Lung microvascular endothelial cell (primary cell): ENCODE measurements around the gene WDR45. TPM values are rescaled to one million over a fixed set of nuclear protein-coding genes. Genes with fewer than 3 reads are reported as not detected.
A peak's percentile ranks its signal among the peaks of the same experiment; 100 is the strongest.

Experiments
- DNase-seq, 2 donors: peaks; one replicate each; pipeline versions ENCODE4 v3.0.0 to v3.0.0-alpha.2; 2010; ENCODE audit warnings: low read depth in 2 of 2
- total RNA-seq: library from RNA; depleted of rRNA; stranded (reverse); fragments of >200 nt; gene quantifications from 2 replicates; pipeline ENCODE4 v1.2.1, GENCODE V29; 2014

The WDR45 gene
- total RNA-seq, 1 donor from 2014 or later = 15.9 TPM

DNA sequence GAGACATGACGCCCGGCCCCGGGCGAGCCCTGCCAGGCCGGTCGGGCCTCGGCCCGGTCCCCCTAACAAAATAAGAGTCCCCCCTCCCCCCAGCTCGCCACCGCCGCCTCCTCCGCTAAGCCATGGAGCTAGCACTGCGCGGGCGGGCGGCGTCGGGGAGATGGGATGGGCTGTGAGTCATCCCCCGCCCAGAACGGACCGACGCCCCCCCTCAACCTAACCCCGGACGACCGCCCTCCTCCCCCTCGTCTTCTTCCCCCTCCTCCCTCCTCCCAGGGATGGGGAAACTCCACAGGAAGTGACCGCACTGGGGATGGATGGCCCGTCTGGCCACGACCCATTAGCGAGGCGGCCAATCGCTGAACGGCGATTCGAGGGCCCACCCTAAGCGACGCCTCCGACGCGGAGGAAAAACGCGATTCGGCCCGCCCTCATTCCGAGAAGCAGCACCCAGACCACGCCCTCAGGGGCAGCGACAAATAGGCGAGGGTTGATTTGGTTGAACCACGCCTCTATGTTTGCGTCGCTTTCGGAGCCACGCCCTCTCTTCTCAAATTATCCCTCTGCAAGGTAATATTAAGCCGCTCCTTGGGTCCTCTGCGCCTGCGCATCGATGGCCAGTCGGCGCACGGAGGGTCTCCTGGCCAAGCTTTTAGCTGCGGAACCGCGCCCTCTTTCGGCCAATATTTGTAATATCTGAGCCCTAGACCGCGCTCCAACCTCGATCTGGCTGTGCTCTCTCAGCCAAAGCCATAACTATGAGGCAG lies 36.3 kb downstream of the WDR45 start, which contains the start of gene TFE3:
TFE3 (minus strand) TSS at position 138 of the 767 bp plus-strand sequence; CDS start at position 7, 131 bp downstream.
- peak; percentile 98 to 99 for DNase-seq

DNA sequence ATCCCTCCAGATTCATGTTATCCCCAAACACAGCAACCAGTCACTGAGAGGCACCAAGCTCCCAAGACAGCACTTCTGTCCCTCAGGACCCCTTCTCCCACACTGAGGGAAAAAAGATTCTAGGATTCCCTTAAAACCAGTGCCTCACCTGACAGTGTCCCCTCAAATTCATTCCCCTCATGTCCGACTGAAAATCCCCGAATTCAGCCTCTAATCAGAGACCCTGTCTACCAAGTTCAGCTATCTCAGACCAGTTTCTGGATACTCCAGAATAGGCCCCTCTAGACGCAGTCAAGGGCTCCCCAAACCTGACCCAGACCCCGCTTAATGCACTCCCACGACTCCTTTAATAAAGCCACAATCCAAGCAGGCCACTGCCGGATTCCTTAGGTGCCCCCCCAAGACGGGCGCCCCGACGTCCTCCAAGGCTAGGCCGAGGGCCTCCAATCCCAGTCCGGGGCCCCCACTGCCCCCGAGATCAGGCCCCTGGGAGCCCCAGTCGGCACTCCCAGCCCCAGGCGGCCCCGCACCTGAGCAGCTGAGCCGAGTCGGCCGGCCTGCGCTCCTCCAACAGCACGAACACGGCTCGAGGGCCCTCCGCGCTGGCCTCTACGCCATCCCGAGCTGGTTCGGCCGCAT lies 37.0 kb downstream of the WDR45 start:
- no peak for DNase-seq

DNA sequence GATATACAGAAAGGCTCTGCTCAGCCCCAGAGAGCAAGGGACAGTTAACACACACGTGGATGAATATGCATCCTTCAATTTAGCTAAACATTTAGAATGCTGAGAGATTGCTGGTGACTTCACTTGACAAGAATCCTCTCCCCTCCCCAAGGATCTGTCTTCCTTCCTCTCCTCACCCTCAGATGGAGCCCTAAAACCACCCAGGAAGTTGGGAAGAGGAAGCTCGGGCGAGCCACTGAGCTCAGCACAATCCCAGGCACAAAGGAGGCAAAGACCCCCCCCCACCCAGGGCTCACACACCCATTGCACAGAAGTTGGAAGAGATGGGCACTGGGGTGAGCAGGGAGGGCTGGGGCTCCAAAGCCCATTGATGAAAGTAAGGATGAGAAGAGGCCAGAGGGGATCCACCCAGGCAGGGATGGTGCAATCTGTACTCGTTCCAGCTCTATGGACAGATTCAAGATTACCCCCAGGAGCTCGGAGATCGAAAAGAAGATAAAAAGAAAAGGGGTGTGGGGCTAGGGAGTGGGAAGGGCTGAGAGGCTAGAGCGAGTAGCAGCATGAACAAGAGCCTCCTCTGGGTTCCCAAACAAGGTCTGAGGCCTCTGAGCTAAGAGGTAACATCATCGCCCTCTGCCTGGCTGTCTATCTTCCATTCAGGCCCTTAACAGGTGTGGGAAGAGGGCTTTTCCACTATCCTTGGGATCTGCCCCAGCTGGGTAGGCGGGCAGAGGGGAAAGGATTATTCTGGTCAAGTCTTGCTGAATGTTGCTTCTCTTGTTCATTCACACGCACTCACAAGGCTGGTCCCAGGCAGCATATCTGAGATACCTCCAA lies 37.7 kb downstream of the WDR45 start:
- peak in 1 of 2 donors; percentile 28 for DNase-seq

GRCh38 chrX:49040376-49040955 lies 39.2 kb downstream of the WDR45 start:
- no peak for DNase-seq

DNA sequence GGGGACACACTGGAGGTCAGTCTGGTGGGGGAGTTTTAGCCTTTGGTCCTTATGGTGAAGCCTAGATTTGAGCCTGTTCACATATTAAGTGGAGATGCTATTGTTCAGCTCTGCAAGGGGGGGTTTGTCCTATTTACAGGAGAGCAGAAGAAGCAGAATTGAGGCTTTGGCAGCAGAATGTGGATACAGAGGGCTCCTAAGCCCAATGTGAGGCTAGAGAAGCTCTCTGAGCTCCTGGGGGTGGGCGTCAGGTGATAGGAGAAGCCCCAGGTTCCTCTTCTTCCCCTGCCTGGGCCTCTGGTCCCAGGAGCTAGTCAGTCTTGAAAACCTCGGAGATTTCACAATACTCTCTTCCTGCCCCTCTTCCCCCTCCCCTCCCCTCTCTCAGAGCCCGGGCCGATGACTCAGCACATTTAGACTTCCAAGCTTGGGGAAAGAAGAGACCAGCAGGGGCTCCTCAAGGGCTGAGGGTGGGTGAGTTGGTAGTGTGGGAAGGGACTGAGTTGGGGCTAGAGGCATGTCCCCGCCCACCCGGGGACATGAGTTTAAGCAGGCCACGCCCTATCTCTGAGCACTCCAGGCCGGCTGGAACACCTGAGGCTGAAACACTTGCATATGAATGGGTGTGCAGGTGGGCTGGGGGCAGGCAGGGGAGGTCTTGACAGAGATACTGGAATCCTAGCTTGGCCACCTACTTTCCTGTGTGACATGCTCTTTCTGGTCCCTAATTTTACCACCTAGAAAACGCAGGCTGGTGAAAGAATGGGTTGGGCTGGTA lies 39.9 kb downstream of the WDR45 start:
- peak; percentile 64 to 86 for DNase-seq

DNA sequence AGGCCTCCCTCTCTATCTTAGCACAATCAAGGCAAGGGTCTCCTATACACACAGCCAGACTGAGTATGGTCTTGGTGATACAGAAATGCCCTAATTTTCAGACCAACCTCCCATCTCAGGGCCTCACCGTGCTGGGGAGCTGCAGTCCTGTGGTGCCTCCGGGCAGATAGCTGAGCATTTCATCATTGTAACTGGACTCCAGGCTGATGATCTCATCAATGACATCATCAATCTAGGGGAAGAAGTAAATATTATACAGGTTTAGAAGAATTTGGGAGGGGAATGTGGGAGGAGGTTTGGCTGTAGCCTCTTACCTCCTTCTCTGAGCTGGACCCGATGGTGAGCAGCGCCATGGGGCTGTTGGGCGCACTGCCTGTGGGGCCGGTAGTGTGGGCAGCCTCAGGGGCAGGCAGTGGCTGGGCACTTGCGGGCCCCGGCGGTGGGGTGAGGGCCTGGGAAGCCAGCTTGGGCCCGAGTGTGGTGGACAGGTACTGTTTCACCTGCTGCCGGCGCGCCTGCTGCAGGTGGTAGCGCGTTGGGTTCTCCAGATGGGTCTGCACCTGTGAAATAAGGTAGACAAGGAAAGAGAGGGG lies 41.7 kb downstream of the WDR45 start:
- no peak for DNase-seq

DNA sequence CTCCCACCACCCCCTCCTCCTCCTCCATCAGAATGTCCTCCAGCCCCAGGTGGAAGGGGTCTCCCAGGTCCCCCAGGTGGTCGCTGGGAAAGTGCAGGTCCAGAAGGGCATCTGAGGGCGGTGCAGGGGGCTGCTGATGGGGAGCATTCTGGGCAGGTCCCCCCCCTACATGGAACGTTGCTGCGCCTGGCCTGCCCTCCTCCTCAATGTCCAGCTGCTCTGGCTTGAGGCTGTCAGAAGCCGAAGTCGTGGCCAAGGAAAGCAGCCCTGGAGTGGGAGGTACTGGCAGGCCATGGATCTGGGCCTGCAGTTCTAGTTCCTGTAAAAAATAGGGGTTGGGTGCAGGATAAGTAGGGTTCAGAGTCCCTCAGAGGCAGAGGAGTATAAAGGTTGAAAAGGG lies 49.4 kb downstream of the WDR45 start:
- no peak for DNase-seq

GRCh38 chrX:49029876-49030275 lies 49.8 kb downstream of the WDR45 start:
- no peak for DNase-seq

Other genes starting within 250 kb of the WDR45 start
- under 0.01 and 0.20 TPM in 2 replicates for gene PCSK1N, start 244.3 kb downstream of the WDR45 start, total RNA-seq
- gene TIMM17B, start 182.1 kb downstream of the WDR45 start, total RNA-seq = 17.0 and 21.2 TPM in 2 replicates
- gene PQBP1, start 182.0 kb downstream of the WDR45 start, total RNA-seq = 64.1 and 71.0 TPM in 2 replicates
- 7.8 and 12.9 TPM in 2 replicates for gene SLC35A2, start 168.2 kb downstream of the WDR45 start, total RNA-seq
- gene PIM2, start 160.9 kb downstream of the WDR45 start, total RNA-seq = 2.4 and 4.2 TPM in 2 replicates
- gene OTUD5, start 122.3 kb downstream of the WDR45 start, total RNA-seq = 19.4 and 23.8 TPM in 2 replicates
- 0.20 and 0.22 TPM in 2 replicates for gene KCND1, start 108.0 kb downstream of the WDR45 start, total RNA-seq
- 12.4 and 19.6 TPM in 2 replicates for gene GRIPAP1, start 77.6 kb downstream of the WDR45 start, total RNA-seq
- gene TFE3, start 36.5 kb downstream of the WDR45 start, total RNA-seq = 8.3 TPM in 2 replicates
- 0.44 and 0.79 TPM in 2 replicates for gene CCDC120, start 20.9 kb downstream of the WDR45 start, total RNA-seq
- 3.5 and 4.2 TPM in 2 replicates for gene PRAF2, start 5.9 kb downstream of the WDR45 start, total RNA-seq
- gene GPKOW, start 43.8 kb upstream of the WDR45 start, total RNA-seq = 16.3 and 16.6 TPM in 2 replicates
- 0.60 and 0.65 TPM in 2 replicates for gene MAGIX, start 82.9 kb upstream of the WDR45 start, total RNA-seq
- 6.7 and 12.6 TPM in 2 replicates for gene PLP2, start 92.0 kb upstream of the WDR45 start, total RNA-seq
- gene PRICKLE3, start 106.5 kb upstream of the WDR45 start, total RNA-seq = 2.8 and 3.4 TPM in 2 replicates
- gene SYP, start 120.3 kb upstream of the WDR45 start, total RNA-seq = under 0.01 TPM in 2 replicates
- gene CACNA1F, start 153.5 kb upstream of the WDR45 start, total RNA-seq = under 0.01 TPM in 1 of 2 replicates, not detected in the other
- 6.8 and 7.3 TPM in 2 replicates for gene CCDC22, start 155.6 kb upstream of the WDR45 start, total RNA-seq
- not detected in 2 replicates for gene FOXP3, start 184.8 kb upstream of the WDR45 start, total RNA-seq
- 1.3 and 4.6 TPM in 2 replicates for gene PPP1R3F, start 189.9 kb upstream of the WDR45 start, total RNA-seq
- not detected in 2 replicates for gene GAGE10, start 223.8 kb upstream of the WDR45 start, total RNA-seq
- not detected in 2 replicates for gene GAGE12J, start 242.2 kb upstream of the WDR45 start, total RNA-seq